NCI-H1694 treated with DMSO at 0.1 percent for 48 hours (cell line): ENCODE measurements around the gene SCN2A.
"Not testable (repeated sequence)": the region's sequence is repeated elsewhere in the genome, so short reads cannot be mapped to it uniquely, and the experiment has no call there.

Experiments
- DNase-seq: peaks from one replicate; lab custom pipeline; 2025; lab: John Stamatoyannopoulos, UW

SCN2A gene

DNA sequence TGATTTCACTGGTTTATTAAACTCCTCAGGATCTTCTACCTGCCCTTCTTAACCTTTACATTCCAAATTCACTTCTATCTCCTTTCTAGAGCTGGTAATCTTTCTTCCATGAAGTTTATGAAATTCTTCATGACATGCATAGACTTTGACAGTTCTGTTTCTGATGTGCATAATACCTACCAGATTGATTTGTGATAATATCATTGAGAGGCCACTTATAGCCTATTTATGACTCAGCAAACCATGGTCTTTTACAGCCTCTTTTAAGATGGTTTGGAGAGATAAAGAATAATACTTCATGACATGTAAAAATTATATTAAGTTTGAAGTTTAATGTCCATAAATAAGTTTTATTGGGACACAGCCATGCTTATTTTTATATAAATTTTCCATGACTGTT, 14.0 kb downstream of the SCN2A start:
- DNase-seq: no peak

GRCh38 chr2:165256618-165257017, 17.4 kb downstream of the SCN2A start:
- DNase-seq: no peak

DNA sequence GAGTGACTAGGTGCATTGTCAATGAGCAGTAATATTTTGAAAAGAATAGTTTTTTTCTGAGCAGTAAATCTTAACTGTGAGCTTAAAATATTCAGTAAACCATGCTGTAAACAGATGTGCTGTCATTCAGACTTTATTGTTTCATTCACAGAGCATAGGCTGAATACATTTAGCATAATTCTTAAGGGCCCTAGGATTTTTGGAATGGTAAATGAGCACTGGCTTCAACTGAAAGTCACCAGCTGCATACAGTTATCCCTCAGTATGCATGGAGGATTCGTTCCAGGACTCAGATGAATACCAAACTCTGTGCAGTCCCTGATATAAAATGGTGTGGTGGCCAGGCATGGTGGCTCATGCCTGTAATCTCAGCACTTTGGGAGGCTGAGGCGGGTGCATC, 21.1 kb downstream of the SCN2A start:
- DNase-seq: not testable (repeated sequence)

DNA sequence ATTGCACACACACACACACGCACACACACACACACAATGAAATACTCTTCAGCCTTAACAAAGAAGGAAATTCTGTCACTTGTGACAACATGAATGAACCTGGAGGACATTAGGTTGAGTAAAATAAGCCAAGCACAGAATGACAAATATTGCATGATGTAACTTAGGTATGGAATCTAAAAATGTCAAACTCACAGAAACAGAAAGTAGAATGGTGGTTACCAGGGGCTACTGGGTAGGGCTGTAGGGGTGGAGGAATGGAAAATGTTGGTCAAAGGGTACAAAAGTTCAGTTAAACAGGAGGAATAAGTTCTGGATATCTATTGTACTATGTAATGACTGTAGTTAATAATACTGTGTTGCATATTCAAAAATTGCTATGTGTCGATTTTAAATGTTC, 29.5 kb downstream of the SCN2A start:
- no peak for DNase-seq

DNA sequence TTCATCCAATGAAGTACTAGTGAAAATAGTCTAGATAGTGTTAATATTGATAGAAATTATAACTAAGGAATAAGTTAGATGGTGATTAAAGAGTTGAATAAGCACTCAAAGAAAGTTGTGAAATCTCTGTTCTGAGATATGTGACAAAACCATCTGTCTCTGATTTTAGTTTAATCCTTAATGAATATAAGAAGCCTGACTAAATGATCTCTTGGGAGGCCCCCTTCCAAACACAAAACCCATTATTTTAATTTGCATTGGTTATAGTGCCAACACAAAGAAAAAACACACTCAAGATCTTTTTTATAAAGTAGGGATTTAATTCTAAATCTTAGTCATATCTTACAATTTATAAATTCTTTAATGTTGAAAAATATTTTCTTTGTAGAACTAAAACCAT, 34.0 kb downstream of the SCN2A start:
- DNase-seq: no peak

DNA sequence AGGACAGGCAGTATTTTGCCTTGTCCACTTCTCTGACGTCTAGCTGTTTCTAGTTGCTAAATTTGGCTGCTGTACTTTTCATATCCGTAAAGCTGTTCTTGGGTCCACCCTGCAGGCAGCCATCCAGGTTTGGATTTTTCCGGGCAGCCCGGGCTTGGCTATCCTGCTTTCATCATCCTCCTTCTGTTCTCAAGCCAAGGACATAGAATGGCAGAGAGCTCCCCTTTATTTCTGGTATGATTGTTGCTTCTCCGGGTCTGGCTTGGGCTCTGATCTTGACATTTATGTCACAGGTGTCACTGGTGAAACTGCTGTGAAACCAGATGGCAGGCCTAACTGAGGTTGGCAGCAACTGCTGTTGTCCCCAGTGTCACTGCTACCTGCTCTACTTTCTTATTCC, 35.5 kb downstream of the SCN2A start:
- DNase-seq: peak; percentile 31

DNA sequence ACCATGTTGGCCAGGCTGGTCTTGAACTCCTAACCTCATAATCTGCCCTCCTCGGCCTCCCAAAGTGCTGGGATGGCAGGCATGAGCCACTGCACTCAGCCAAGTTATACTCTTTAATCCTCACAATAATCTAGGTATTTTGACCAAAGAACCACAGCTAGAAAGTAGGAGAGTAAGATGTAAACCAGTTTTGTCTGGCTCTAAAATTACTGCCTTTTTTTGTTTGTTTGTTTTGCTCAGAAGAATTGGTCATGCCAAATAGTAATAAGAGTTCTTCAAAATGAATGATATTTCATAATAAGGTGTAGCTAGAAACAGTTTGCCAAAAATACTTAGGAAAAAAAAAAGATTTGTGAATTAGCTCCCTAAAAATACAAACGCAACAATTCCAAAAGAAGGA, 36.7 kb downstream of the SCN2A start:
- DNase-seq: no peak

- DNase-seq: no peak
Observed at GRCh38 chr2:165277295-165277694, 38.1 kb downstream of the SCN2A start.

DNA sequence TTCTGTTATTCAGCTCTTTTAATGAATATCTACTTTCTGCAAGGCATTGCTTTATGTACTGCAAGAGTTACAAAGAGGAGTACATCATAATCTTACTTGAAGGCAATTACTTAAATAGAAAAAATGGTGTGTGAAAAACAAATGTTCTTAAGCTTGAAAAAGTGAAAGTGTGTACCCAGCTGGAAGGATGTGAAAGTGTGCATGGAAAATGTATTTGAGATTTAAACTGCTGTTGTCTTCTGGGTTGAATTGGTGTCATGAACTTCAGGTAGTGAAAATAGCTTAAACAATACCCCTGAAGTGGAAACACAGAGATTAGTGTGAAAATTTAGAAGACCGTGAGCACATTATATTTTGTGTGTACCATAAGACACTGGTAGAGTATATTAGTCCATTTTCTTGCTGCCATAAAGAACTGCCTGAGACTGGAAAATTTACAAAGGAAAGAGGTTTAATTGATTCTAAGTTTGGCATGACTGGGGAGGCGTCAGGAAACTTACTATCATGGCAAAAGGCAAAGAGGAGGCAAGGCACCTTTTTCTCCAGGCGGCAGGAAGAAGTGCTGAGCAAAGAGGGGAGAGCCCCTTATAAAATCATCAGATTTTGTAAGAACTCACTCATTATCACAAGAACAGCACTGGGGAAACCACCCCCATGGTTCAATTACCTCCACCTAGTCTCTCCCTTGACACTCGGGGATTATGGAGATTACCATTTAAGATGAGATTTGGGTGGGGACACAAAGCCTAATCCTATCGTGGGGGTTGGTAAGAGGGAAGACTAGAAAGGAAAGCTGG, 38.8 kb downstream of the SCN2A start:
- DNase-seq: no peak

- no peak for DNase-seq
Observed at GRCh38 chr2:165280356-165280755, 41.1 kb downstream of the SCN2A start.

GRCh38 chr2:165281387-165281786, 42.2 kb downstream of the SCN2A start:
- DNase-seq: no peak

GRCh38 chr2:165283342-165283741, 44.1 kb downstream of the SCN2A start:
- no peak for DNase-seq

DNA sequence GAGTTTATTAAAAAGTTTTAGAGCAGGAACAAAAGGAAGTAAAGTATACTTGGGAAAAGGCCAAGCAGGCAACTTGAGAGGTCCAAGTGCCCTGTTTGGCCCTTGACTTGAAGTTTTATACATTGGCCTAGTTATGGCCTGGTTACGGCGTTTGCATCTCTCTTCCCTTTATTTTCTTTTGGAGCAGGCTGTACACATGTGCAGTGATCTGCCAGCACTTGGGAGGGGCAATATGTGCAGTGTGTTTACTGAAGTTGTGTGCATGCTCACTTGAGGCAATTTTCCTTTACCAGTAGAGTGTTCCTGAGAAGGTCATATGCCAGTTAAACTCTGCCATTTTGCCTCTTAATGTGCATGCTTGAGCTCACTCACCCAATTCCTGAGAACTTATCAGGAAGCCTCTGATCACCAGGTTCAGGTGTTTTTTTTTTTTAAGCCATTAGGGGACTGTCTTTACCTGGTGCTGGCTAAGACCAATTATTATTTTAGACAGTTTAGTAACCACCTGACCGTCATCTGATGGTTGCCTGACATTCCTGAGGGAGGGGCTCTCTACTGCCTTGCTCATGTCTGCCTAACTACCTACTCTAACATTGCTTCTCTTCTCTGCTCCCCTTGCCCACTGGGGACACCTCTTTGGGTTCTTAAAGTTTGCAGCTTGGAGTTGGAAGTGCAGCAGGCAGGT, 48.0 kb downstream of the SCN2A start:
- DNase-seq: no peak

DNA sequence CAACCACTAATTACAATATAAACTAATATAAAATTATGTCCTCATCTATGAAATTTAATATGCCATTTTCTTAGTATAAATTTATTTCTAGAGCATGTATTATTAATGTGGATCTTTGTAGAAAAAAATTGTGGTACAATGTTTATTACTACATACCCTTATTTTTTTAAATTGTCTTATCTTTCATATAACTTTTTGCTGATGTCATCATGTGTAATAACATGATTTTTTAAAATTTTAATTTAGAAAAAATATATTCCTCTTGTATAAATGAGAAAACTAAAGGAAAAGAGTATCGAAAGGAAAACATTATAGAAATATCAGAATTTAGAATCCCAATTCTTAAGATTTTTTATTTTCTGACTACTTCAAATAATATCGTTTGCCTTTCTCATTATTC, 49.9 kb downstream of the SCN2A start:
- DNase-seq: no peak

GRCh38 chr2:165293440-165294420, 54.5 kb downstream of the SCN2A start:
- DNase-seq: peak; percentile 97

DNA sequence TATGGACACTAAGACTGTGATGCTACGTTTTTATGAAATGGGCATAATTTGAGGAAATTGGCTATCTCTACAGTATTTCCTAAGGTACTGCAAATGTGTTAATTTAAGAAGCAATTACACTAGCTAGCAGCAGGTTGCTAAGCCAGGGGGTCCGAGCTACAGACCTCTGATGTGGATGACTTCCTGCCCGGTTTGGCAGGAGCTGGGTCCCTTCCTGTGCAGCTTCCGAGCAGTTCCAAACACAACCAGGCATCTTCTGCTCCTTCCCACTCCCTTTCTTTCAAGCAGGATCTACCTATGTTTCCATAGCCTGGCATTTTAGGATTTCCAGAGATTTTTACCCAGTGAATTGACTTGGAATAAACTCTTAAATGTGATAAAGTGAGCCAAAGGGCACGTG, 55.7 kb downstream of the SCN2A start:
- DNase-seq: no peak

DNA sequence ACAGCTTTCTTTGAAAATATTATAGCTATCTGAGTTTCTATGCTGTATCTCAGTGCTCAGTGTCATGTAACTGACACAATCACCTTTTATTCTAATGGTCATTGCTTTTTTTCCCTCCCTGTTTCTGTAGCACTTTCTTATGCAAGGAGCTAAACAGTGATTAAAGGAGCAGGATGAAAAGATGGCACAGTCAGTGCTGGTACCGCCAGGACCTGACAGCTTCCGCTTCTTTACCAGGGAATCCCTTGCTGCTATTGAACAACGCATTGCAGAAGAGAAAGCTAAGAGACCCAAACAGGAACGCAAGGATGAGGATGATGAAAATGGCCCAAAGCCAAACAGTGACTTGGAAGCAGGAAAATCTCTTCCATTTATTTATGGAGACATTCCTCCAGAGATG, 56.4 kb downstream of the SCN2A start:
- no peak for DNase-seq

DNA sequence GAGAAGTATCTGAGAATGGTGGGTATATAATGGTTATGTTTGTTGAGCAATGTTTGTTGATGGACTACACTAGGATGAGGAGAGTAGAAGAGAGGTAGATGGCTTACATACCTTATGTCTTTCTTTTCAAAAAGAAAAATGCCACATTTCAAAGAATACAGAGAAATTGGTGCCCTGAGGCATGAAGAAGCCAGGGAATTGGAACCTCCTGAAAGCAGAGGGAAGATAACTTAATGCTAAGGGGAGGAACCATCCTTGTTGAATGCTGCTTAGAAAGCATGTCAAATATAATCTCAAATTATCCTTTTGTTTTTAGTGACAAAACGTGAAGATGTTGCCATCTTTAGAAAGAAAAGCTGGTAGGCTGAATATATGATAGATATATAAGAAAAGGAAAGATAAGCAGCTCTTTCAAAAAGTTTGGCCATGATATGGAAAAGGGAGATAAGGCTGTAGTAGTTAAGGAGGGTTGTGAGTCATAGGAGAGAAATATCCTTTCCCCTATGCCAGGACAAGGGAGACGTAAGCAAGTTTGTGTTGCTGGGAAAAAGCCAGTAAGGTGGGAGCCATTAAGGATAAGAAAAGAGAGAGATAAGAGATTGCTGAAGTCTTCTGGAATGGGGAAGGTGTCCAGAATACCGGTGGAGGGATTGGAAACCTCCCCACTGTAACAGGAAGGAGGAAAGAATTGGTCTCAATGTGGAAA, 66.3 kb downstream of the SCN2A start:
- no peak for DNase-seq

DNA sequence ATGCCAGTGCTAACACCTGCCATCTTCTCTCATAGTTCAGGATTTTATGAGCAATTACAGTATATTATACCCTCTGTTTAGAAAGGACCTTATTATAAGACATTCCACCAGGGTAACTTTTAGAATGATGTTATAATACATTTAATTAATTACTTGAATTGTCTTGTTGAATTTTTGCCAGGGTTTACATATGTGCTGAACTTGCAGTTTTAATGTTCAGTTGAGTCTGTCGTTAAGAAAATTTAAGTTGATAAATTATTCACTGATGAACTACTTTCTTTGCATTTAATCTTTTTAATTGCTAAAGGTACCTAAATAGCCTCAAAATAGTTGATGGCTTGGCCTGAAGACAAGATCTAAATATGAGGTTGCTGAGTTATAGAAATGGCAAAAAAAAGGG, 68.1 kb downstream of the SCN2A start:
- no peak for DNase-seq

DNA sequence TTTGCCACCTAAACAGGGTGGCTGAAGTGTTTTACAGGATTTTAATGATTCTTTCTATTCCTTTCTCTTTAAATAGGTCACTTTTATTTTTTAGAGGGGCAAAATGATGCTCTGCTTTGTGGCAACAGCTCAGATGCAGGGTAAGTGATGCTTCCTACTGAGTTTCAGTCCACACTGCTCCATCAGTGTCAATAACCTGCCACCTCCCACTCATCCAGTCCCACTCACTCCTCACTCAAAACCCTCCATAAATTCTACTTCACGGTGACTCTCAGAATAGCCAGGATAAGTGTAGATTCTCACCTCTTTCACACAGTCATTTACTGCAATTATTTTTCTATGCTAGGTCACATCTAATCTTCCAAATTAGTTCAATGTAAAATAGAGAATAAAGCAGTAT, 72.7 kb downstream of the SCN2A start:
- DNase-seq: no peak

GRCh38 chr2:165312999-165313398, 73.8 kb downstream of the SCN2A start:
- DNase-seq: no peak

DNA sequence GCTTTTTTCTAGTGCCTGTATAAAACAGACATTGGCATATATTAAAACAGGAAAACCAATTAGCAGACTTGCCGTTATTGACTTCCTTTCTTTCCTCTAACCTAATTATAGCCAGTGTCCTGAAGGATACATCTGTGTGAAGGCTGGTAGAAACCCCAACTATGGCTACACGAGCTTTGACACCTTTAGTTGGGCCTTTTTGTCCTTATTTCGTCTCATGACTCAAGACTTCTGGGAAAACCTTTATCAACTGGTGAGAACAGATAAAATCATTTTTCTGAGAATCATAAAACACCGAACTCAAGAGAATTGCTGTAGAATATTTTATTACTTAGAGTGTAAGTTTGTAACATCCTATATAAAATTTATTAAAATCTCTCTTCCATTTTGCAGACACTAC, 74.3 kb downstream of the SCN2A start:
- no peak for DNase-seq
